Osteocyte (in vitro differentiated cells): Measurements from ENCODE around the gene TOR1A. TPM values are rescaled to one million over a fixed set of nuclear protein-coding genes. Genes with fewer than 3 reads are reported as not detected.
A peak's percentile ranks its signal among the peaks of the same experiment; 100 is the strongest.
"Not testable (repeated sequence)": the region's sequence is repeated elsewhere in the genome, so short reads cannot be mapped to it uniquely, and the experiment has no call there.

Experiments
- DNase-seq: peaks from one replicate; pipeline ENCODE4 v3.0.0; 2021; ENCODE audit warnings: mixed read lengths; ENCODE audit not compliant: unreplicated experiment; ENCODE audit errors: extremely low spot score
- H3K27ac Mint-ChIP-seq: one replicate; pipeline ENCODE4 v1.8.0; 2021; ENCODE audit warnings: mild to moderate bottlenecking, mixed read lengths; ENCODE audit not compliant: unreplicated experiment
- H3K27me3 Mint-ChIP-seq: one replicate; pipeline ENCODE4 v1.8.0; 2021; ENCODE audit warnings: mixed read lengths; ENCODE audit not compliant: unreplicated experiment
- H3K36me3 Mint-ChIP-seq: one replicate; pipeline ENCODE4 v1.8.0; 2021; ENCODE audit warnings: mixed read lengths; ENCODE audit not compliant: unreplicated experiment
- H3K4me1 Mint-ChIP-seq: one replicate; pipeline ENCODE4 v1.8.0; 2021; ENCODE audit warnings: mixed read lengths; ENCODE audit not compliant: unreplicated experiment
- H3K4me3 Mint-ChIP-seq: one replicate; pipeline ENCODE4 v1.8.0; 2021; ENCODE audit warnings: mild to moderate bottlenecking, moderate library complexity, mixed read lengths; ENCODE audit not compliant: unreplicated experiment
- H3K9me3 Mint-ChIP-seq: one replicate; pipeline ENCODE4 v1.8.0; 2021; ENCODE audit warnings: mixed read lengths; ENCODE audit not compliant: unreplicated experiment
- total RNA-seq: library from RNA; stranded (reverse); gene quantifications from 2 replicates; pipeline ENCODE4 v1.2.1, GENCODE V29; 2021
- TF ChIP-seq, protein P1 (sequence below): fragments of 200-600 bp; sonication (generic); IDR thresholded peaks from 2 replicates; pipeline ENCODE4 v1.5.0; 2021; ENCODE audit warnings: antibody characterized with exemption, mild to moderate bottlenecking, moderate library complexity

Gene TOR1A
- total RNA-seq, 1 donor from 2014 or later = 46.1 TPM

GRCh38 chr9:129777769-129778130, 46.2 kb downstream of the TOR1A start:
- Mint-ChIP-seq H3K36me3 (no peaks in the 10 kb centered on the region), H3K27ac (peak overlapping the region; percentile 91), H3K4me3 (no peak overlapping the region), H3K9me3 (no peaks in the 10 kb centered on the region), H3K4me1 (peaks cover 20% of the 10 kb centered on the region), H3K27me3 (peaks cover 10% of the 10 kb centered on the region)
- TF ChIP-seq, protein P1, sequence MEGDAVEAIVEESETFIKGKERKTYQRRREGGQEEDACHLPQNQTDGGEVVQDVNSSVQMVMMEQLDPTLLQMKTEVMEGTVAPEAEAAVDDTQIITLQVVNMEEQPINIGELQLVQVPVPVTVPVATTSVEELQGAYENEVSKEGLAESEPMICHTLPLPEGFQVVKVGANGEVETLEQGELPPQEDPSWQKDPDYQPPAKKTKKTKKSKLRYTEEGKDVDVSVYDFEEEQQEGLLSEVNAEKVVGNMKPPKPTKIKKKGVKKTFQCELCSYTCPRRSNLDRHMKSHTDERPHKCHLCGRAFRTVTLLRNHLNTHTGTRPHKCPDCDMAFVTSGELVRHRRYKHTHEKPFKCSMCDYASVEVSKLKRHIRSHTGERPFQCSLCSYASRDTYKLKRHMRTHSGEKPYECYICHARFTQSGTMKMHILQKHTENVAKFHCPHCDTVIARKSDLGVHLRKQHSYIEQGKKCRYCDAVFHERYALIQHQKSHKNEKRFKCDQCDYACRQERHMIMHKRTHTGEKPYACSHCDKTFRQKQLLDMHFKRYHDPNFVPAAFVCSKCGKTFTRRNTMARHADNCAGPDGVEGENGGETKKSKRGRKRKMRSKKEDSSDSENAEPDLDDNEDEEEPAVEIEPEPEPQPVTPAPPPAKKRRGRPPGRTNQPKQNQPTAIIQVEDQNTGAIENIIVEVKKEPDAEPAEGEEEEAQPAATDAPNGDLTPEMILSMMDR = no peak
- no peak for DNase-seq

DNA sequence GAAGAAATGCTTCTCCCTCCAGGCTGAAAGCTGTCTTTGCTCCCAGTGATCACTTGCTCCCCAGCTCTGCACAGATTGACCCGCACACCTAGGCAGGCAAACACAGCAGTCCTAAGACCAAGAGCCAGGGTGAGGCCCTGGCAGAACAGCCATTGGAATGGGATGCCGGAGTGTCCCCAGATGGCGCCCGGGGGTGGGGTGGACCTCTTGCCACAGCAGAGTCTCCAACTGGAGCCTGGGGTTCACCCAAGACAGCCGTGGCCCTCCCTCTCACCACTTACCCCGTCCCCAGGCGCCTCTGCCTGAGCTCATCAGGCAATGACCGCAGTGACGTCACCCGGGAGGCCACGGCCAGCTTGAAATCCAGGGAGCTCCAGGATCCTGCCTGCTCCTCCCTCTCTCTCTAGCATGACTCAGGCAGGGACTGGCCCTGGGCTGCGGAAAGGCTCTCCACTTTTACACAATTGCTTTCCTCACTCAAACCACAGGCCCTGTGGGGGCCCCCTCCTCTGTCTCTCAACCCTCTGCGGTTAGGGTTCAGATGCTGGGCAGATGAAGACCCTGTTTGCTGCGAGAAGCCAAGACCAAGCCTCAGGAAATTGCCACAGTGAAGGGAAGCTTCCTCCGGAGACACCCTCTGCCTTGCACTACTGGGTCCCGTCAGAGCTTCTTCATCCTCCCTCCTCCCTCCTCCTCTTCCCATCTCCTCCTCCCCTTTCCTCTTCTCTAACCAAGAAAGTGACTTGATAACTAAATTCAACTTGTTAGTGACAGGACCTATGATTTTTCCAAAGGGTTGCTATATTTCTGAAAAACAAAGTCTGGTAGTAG, 46.8 kb downstream of the TOR1A start:
- H3K27me3 Mint-ChIP-seq = peaks cover 10% of the 10 kb centered on the region
- H3K27ac Mint-ChIP-seq = peak overlapping the region; percentile 91
- peak; percentile 96 for DNase-seq
- TF ChIP-seq, protein P1 = no peak
- H3K4me3 Mint-ChIP-seq = peak overlapping the region; percentile 39
- no peaks in the 10 kb centered on the region for H3K9me3 Mint-ChIP-seq
- no peaks in the 10 kb centered on the region for H3K36me3 Mint-ChIP-seq
- H3K4me1 Mint-ChIP-seq = peaks cover 20% of the 10 kb centered on the region

DNA sequence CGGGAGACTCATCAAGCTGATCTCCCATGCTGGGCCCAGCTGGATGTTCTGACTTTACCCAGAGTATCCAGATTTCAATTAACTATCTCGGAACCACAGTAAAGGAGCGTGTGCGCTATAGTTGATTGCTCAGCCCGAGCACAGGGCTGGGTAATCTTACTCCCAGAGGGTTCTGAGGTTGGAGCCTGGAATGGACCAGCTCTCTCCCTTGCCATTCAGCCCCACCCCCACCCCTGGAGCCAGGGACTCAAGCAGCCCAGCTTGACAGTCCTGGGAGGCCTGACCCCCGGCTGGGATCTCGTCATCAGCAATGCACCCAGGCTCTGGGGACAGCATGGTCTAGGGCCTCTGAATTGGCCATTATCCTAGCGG, 47.4 kb downstream of the TOR1A start:
- Mint-ChIP-seq H3K9me3 (no peaks in the 10 kb centered on the region), H3K36me3 (no peaks in the 10 kb centered on the region), H3K4me1 (peaks cover 20% of the 10 kb centered on the region), H3K27me3 (peaks cover 10% of the 10 kb centered on the region), H3K27ac (peak overlapping the region; percentile 91), H3K4me3 (no peak overlapping the region)
- TF ChIP-seq, protein P1 = no peak
- DNase-seq = no peak

- not testable (repeated sequence) for H3K27me3 Mint-ChIP-seq, H3K36me3 Mint-ChIP-seq, H3K9me3 Mint-ChIP-seq, DNase-seq, H3K4me3 Mint-ChIP-seq
- Mint-ChIP-seq H3K27ac (peak overlapping the region; percentile 91), H3K4me1 (peaks cover 20% of the 10 kb centered on the region)
These were observed 47.8 kb downstream of the TOR1A start for GRCh38 chr9:129776096-129776495.

- DNase-seq = no peak
- no peak overlapping the region for H3K27ac Mint-ChIP-seq
- no peaks in the 10 kb centered on the region for H3K36me3 Mint-ChIP-seq
- TF ChIP-seq, protein P1 = no peak
- H3K4me1 Mint-ChIP-seq = peaks cover 20% of the 10 kb centered on the region
- H3K27me3 Mint-ChIP-seq = peaks cover 6% of the 10 kb centered on the region
- H3K4me3 Mint-ChIP-seq = no peak overlapping the region
- H3K9me3 Mint-ChIP-seq = no peaks in the 10 kb centered on the region
These were observed 48.5 kb downstream of the TOR1A start for GRCh38 chr9:129775448-129775798.
